ENCODE measurements around the gene SEPTIN6. TPM values are rescaled to one million over a fixed set of nuclear protein-coding genes. Genes with fewer than 3 reads are reported as not detected.
A peak's percentile ranks its signal among the peaks of the same experiment; 100 is the strongest.

SEPTIN6 gene
- total RNA-seq (2021; fragmentation: NEBNext Ultra II Directional; extraction: Animal tissue kit (Norgen Biotek cat#: 25700)) = 27.9 and 31.0 TPM in 2 replicates
- 38.6 and 42.6 TPM in 2 replicates for polyA plus RNA-seq (2011; rRNA removed)
- polyA plus RNA-seq (2011; cell fraction: cytosol; rRNA removed) = 33.9 TPM
- 38.3 TPM for polyA plus RNA-seq (2011; cell fraction: nucleus; rRNA removed)
- polyA plus RNA-seq (2012, experiment 1 of 2) = 26.0 to 42.9 TPM (median 35.3 TPM) in 4 replicates
- polyA plus RNA-seq (2012, experiment 2 of 2) = 16.3 TPM
- polyA plus RNA-seq (2013, experiment 1 of 2) = 45.2 TPM
- 44.9 TPM for polyA plus RNA-seq (2013, experiment 2 of 2)
- 42.3 and 64.6 TPM in 2 replicates for polyA minus RNA-seq (2011; rRNA and poly(A)+ RNA removed)
- polyA minus RNA-seq (2011; cell fraction: cytosol; rRNA and poly(A)+ RNA removed) = 21.2 TPM
- polyA minus RNA-seq (2011; cell fraction: nucleus; rRNA and poly(A)+ RNA removed) = 20.5 TPM
- long read RNA-seq, experiment 1, partial matches to known transcripts = 16 of 24 reads
- long read RNA-seq, experiment 1, other reads (novel, unspliced or antisense) = 8 of 24 reads
- long read RNA-seq, experiment 2, full-length matches to known transcripts = 19 of 33 reads
- long read RNA-seq, experiment 2, partial matches to known transcripts = 10 of 33 reads
- long read RNA-seq, experiment 2, other reads (novel, unspliced or antisense) = 4 of 33 reads

DNA sequence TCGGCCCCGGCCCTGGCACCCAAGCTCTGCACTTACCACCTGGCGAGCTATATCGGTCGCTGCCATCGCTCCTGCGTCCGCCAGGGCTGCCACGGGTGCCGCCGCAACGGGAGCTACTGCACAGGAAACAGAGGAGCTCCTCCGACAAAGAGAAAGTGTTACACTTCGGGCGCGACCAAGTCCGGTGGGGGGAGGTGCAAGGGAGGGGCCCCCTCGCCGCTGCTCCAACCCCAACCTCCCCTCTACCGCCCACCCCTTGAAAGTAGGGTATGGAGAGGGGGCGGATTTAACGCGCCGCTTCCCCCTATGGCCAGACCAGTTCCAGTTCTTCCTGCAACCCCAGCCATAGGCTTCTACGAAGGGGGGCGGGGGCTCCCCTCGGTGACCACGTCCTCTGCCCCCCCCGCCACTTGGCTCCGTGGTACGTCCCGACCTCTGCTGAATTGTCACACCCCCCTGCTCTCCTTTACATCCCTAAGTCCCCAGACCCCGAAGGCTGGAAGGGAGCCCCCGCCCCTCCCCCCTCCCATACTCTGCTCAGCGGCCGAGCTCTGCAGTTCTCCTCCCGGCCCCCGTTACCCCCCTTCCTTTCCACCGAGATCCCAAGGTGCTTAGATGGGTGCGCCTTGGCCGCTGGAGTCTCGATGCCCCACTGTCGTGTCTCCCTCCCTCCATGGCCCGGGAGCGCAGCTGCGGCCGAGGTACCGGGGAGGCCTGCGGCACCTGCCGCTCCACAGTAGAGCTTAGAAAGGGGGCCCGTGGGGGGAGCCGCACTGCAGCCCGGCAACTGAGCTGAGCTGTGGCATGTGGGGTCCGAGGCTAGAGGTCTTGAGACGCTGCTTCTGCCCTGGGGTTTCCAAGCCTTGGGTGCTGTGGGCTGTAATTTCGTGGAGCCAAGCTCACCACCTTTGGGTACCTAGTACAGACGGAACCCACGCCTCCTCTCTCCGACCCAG, at the start of gene SEPTIN6:
Gene SEPTIN6 (minus strand): TSS at position 129 of the 956 bp plus-strand sequence. CDS start 63 bp downstream, at position 66.
- 2% methylated on average over 11 of the region's 59 CpGs; no CpG with 5 or more reads in 1 of the 2 experiments for WGBS, 2 experiments (ENCODE audit: extremely low coverage in 1 of 2, insufficient coverage in 1 of 2, insufficient read length in 1 of 2, insufficient replicate concordance in 2 of 2, low coverage in 1 of 2, low lambda C conversion rate in 2 of 2, missing lambda C conversion rate in 1 of 2)
- Histone ChIP-seq H3K9me3 (ENCODE audit: insufficient read depth in 2 of 2, low read depth in 1 of 2, low read length in 1 of 2) (no peaks in the 10 kb centered on the region), H4K5ac (ENCODE audit: insufficient read length, low read depth, low read length) (no peak within 1 kb of the TSS), H4K91ac (replicated peaks; ENCODE audit: insufficient read length, low read length) (no peak within 1 kb of the TSS), H2BK15ac (ENCODE audit: low read length) (no peak within 1 kb of the TSS), H3K4me3 (ENCODE audit: extremely low read depth in 1 of 4, insufficient read depth in 2 of 4, low read depth in 3 of 4, low read length in 4 of 4) (peak within 1 kb of the TSS; percentile 45 to 81 (median 58)), H2BK12ac (ENCODE audit: low read depth, low read length) (no peak within 1 kb of the TSS), H4K20me1 (replicated peaks in 1 of 2; ENCODE audit: control insufficient read depth in 1 of 2, insufficient read depth in 2 of 2, low read length in 2 of 2) (no peaks in the 10 kb centered on the region), H2BK120ac (replicated peaks; ENCODE audit: low read depth, low read length) (no peak within 1 kb of the TSS), H3K14ac (ENCODE audit: insufficient read length) (no peak within 1 kb of the TSS), H2AFZ (ENCODE audit: low read length) (0 out of 2 replicates have a peak within 1 kb of the TSS, but pooled peaks have one; percentile 53), H3K27ac (ENCODE audit: low read depth, low read length) (no peak within 1 kb of the TSS), H3K9ac (replicated peaks in 1 of 4; ENCODE audit: extremely low read depth in 1 of 4, low read depth in 3 of 4, low read length in 3 of 4) (peak within 1 kb of the TSS; percentile 20 to 56 (median 40); a peak in 6 of 7 replicates), H3K56ac (replicated peaks; ENCODE audit: insufficient read length, low read depth, low read length) (no peak within 1 kb of the TSS), H3K18ac (ENCODE audit: extremely low read depth, low read length) (peak within 1 kb of the TSS; percentile 78), H2BK5ac (ENCODE audit: low read depth, low read length) (no peak within 1 kb of the TSS), H3K4me1 (replicated peaks in 1 of 4; ENCODE audit: control insufficient read depth in 3 of 4, insufficient read depth in 4 of 4, low read length in 3 of 4) (peaks cover 8 to 23% (median 15%) of the 10 kb centered on the region in 4 experiments), H4K8ac (ENCODE audit: extremely low read depth, insufficient read depth, low read length) (no peak within 1 kb of the TSS; the same call in 1 of the 2 replicates), H2AK5ac (ENCODE audit: low read depth, low read length) (no peak within 1 kb of the TSS), H3K27me3 (replicated peaks in 1 of 4; ENCODE audit: control insufficient read depth in 3 of 4, extremely low read depth in 1 of 4, insufficient read depth in 3 of 4, low read length in 3 of 4) (peaks cover 0 to 10% (median 8%) of the 10 kb centered on the region in 4 experiments; a peak in 3 of 7 replicates), H3K4me2 (ENCODE audit: insufficient read depth in 1 of 2, low read depth in 2 of 2, low read length in 2 of 2) (peak within 1 kb of the TSS; percentile 88 to 89), H3K79me1 (ENCODE audit: low read depth, low read length) (no peaks in the 10 kb centered on the region; the same call in 1 of the 2 replicates), H3K79me2 (ENCODE audit: control insufficient read depth in 1 of 2, insufficient read depth in 2 of 2, low read length in 2 of 2) (peaks cover 0 to 22% of the 10 kb centered on the region in 2 experiments; a peak in 2 of 4 replicates), H3K36me3 (ENCODE audit: control insufficient read depth in 2 of 4, insufficient read depth in 4 of 4, low read length in 3 of 4) (no peaks in the 10 kb centered on the region), H3K23ac (ENCODE audit: insufficient read length) (no peak within 1 kb of the TSS), H2BK20ac (ENCODE audit: low read length) (no peak within 1 kb of the TSS), H3K23me2 (ENCODE audit: low read depth, low read length) (peaks cover 9% of the 10 kb centered on the region; the same call in 1 of the 2 replicates), H3K4ac (replicated peaks; ENCODE audit: insufficient read length, low read depth, low read length) (no peak within 1 kb of the TSS)
- DNase-seq (ENCODE audit: low read depth in 1 of 2, low spot score in 2 of 2) = peak; percentile 53 to 76
- no peak for FAIRE-seq
- POLR2A ChIA-PET (ENCODE audit: partially characterized antibody) = interaction anchor here (1.0 to 2.9 kb wide), 7 partner anchors 10 to 99 kb away, joined by 3 to 10 read pairs (median 5); partner anchors contain the start of genes RPL39 and SOWAHD
- CTCF ChIA-PET (ENCODE audit: partially characterized antibody) = interaction anchor here (0.8 to 4.6 kb wide), 11 partner anchors 8 to 65 kb away, joined by 3 to 47 read pairs (median 4); no protein-coding TSS in a partner anchor
- TF ChIP-seq SP4 (IDR thresholded peaks at IDR 0.05; ENCODE audit: low read length) (no peak), HDAC2 (IDR thresholded peaks at IDR 0.05; ENCODE audit: borderline replicate concordance in 1 of 2, low read depth in 2 of 2, low read length in 2 of 2) (no peak), ASH2L (IDR thresholded peaks at IDR 0.05; ENCODE audit: low read length) (no peak), EGR1 (IDR thresholded peaks at IDR 0.05; ENCODE audit: borderline replicate concordance, low read depth, low read length) (no peak; the same call in 1 of the 2 replicates), MAFK (IDR thresholded peaks at IDR 0.05; ENCODE audit: low read depth, low read length) (no peak), TAF1 (IDR thresholded peaks at IDR 0.05; ENCODE audit: low read depth, low read length) (peak; percentile 50; the same call in 1 of the 2 replicates), SIX5 (IDR thresholded peaks at IDR 0.05; ENCODE audit: low read depth, low read length) (no peak), CHD2 (IDR thresholded peaks at IDR 0.05; ENCODE audit: low read length) (no peak)
